ENCODE measurements around the gene KIAA0232. TPM values are rescaled to one million over a fixed set of nuclear protein-coding genes. Genes with fewer than 3 reads are reported as not detected.

The KIAA0232 gene
- total and polyA plus RNA-seq, 2 of the 8 experiments (the other 6 are each of a cell fraction or from before 2014, with no cell fraction given): 5.6 to 23.3 TPM

GRCh38 chr4:6923507-6923906 is 141.0 kb downstream of the KIAA0232 start (continued):
- TF ChIP-seq CHD7 (IDR thresholded peaks at IDR 0.05; ENCODE audit: insufficient replicate concordance, low read length) (no peak), KDM5A (IDR thresholded peaks at IDR 0.05; ENCODE audit: low read length) (no peak), SP2 (IDR thresholded peaks at IDR 0.05; ENCODE audit: low read length) (no peak), SUZ12 (IDR thresholded peaks at IDR 0.05; ENCODE audit: low read length) (no peak), RXRA (IDR thresholded peaks at IDR 0.05; ENCODE audit: insufficient read depth, low read depth, low read length) (no peak), CHD2 (IDR thresholded peaks at IDR 0.05; ENCODE audit: low read length) (no peak)

Measured in H1 (cell line).